GM19351 (cell line): Measurements from ENCODE around the gene NEURL4.

Experiments
- ATAC-seq: cut with Tn5 transposase; IDR thresholded peaks from one replicate; pipeline ENCODE4 v1.9.1; 2021; ENCODE audit warnings: mild to moderate bottlenecking, moderate library complexity; ENCODE audit not compliant: unreplicated experiment

NEURL4 gene

GRCh38 chr17:7324438-7324779 lies 4.7 kb downstream of the NEURL4 start:
- ATAC-seq: no peak

- ATAC-seq: no peak
These were observed 5.3 kb downstream of the NEURL4 start for GRCh38 chr17:7323731-7324437.

- no peak for ATAC-seq
These were observed 6.5 kb downstream of the NEURL4 start for GRCh38 chr17:7322520-7323194.

- ATAC-seq: no peak
These were observed 7.7 kb downstream of the NEURL4 start for GRCh38 chr17:7321466-7321865.

- no peak for ATAC-seq
These were observed 10.8 kb downstream of the NEURL4 start for GRCh38 chr17:7318121-7318860.

- ATAC-seq: no peak
These were observed 11.9 kb downstream of the NEURL4 start for GRCh38 chr17:7317161-7317803.

GRCh38 chr17:7315570-7316235 lies 13.4 kb downstream of the NEURL4 start:
- ATAC-seq: peak; percentile 14

GRCh38 chr17:7314719-7315569 lies 14.2 kb downstream of the NEURL4 start, which contains the start of gene GPS2:
Gene GPS2 (minus strand): TSS chr17:7315360. CDS start chr17:7315052, 308 bp downstream.
- peak; percentile 78 for ATAC-seq

- no peak for ATAC-seq
These were observed 15.0 kb downstream of the NEURL4 start for GRCh38 chr17:7313890-7314718.

- ATAC-seq: no peak
These were observed 15.8 kb downstream of the NEURL4 start for GRCh38 chr17:7313088-7313889.

GRCh38 chr17:7312432-7313087 lies 16.6 kb downstream of the NEURL4 start:
- ATAC-seq: no peak

- ATAC-seq: no peak
These were observed 17.9 kb downstream of the NEURL4 start for GRCh38 chr17:7311110-7311705.

GRCh38 chr17:7309628-7310027 lies 19.5 kb downstream of the NEURL4 start:
- ATAC-seq: no peak

GRCh38 chr17:7308625-7309433 lies 20.3 kb downstream of the NEURL4 start:
- ATAC-seq: no peak

- no peak for ATAC-seq
These were observed 21.2 kb downstream of the NEURL4 start for GRCh38 chr17:7307686-7308624.
